Loucy (cell line): ENCODE data around the gene VWF.

Experiments
- CTCF ChIP-seq: fragments of 200-600 bp; sonication (generic); conservative IDR thresholded peaks from 2 replicates; pipeline ENCODE4 v1.5.1; 2014; ENCODE audit warnings: mild to moderate bottlenecking, antibody characterized with exemption, low read length
- EZH2phosphoT487 ChIP-seq: fragments of 200-600 bp; IDR thresholded peaks from 2 replicates; pipeline ENCODE4 v1.6.1; 2018; ENCODE audit warnings: antibody characterized with exemption, mild to moderate bottlenecking, moderate library complexity, borderline replicate concordance

- TF ChIP-seq CTCF = no peak
- no peak for TF ChIP-seq EZH2phosphoT487
These were observed 156.6 kb downstream of the VWF start for GRCh38 chr12:5967645-5968415.
